ENCODE data around the gene PDE6B. TPM values are rescaled to one million over a fixed set of nuclear protein-coding genes. Genes with fewer than 3 reads are reported as not detected.

Gene PDE6B
- total RNA-seq, 2 experiments from 2014 or later = 11.4 to 12.4 TPM

GRCh38 chr4:600850-601515 is 24.4 kb upstream of the PDE6B start:
- Histone ChIP-seq H3K9me3 (ENCODE audit: control insufficient read depth in 1 of 2, insufficient read depth in 1 of 2, low read length in 2 of 2) (peaks cover 0 to 25% of the 10 kb centered on the region in 2 experiments), H3K4me1 (ENCODE audit: insufficient read depth, low read length) (no peaks in the 10 kb centered on the region), H3K4me3 (ENCODE audit: low read length) (no peak overlapping the region), H3K36me3 (ENCODE audit: insufficient read depth, low read length) (no peaks in the 10 kb centered on the region), H3K27ac (ENCODE audit: low read depth in 1 of 2, low read length in 2 of 2) (no peak overlapping the region), H3K27me3 (ENCODE audit: control insufficient read depth in 1 of 2, insufficient read depth in 2 of 2, low read length in 2 of 2) (peaks cover 6 to 7% of the 10 kb centered on the region in 2 experiments)
- ATAC-seq (ENCODE audit: poor library complexity) = no peak
- H3K27me3 Mint-ChIP-seq = peaks cover 34% of the 10 kb centered on the region
- H3K4me1 Mint-ChIP-seq (ENCODE audit: low read depth) = peaks cover 7% of the 10 kb centered on the region
- POLR2A ChIA-PET = no interaction called here
- TF ChIP-seq CTCF (IDR thresholded peaks at IDR 0.05) = no peak
- H3K36me3 Mint-ChIP-seq (ENCODE audit: low read depth) = no peaks in the 10 kb centered on the region
- no peak overlapping the region for H3K27ac Mint-ChIP-seq
- CTCF ChIA-PET = no interaction called here
- intact Hi-C loops (cut with DNase I, micrococcal nuclease) = no loop called here
- H3K4me3 Mint-ChIP-seq = no peak overlapping the region
- DNase-seq = no peak
- H3K9me3 Mint-ChIP-seq = no peaks in the 10 kb centered on the region

GRCh38 chr4:601612-602558 is 23.5 kb upstream of the PDE6B start:
- no peaks in the 10 kb centered on the region for H3K36me3 Mint-ChIP-seq (ENCODE audit: low read depth)
- no peaks in the 10 kb centered on the region for H3K9me3 Mint-ChIP-seq
- no peak for ATAC-seq (ENCODE audit: poor library complexity)
- Histone ChIP-seq H3K9me3 (ENCODE audit: control insufficient read depth in 1 of 2, insufficient read depth in 1 of 2, low read length in 2 of 2) (peaks cover 0 to 25% of the 10 kb centered on the region in 2 experiments), H3K27ac (ENCODE audit: low read depth in 1 of 2, low read length in 2 of 2) (no peak overlapping the region), H3K36me3 (ENCODE audit: insufficient read depth, low read length) (no peaks in the 10 kb centered on the region), H3K4me3 (ENCODE audit: low read length) (no peak overlapping the region), H3K27me3 (ENCODE audit: control insufficient read depth in 1 of 2, insufficient read depth in 2 of 2, low read length in 2 of 2) (peaks cover 6 to 7% of the 10 kb centered on the region in 2 experiments), H3K4me1 (ENCODE audit: insufficient read depth, low read length) (no peaks in the 10 kb centered on the region)
- ChIA-PET POLR2A (no interaction called here), CTCF (no interaction called here)
- no peak for TF ChIP-seq CTCF (IDR thresholded peaks at IDR 0.05)
- H3K27ac Mint-ChIP-seq = no peak overlapping the region
- H3K4me3 Mint-ChIP-seq = no peak overlapping the region
- peaks cover 28% of the 10 kb centered on the region for H3K27me3 Mint-ChIP-seq
- DNase-seq = no peak
- intact Hi-C loops (cut with DNase I, micrococcal nuclease) = no loop called here
- H3K4me1 Mint-ChIP-seq (ENCODE audit: low read depth) = peaks cover 7% of the 10 kb centered on the region

- H3K9me3 ChIP-seq (ENCODE audit: control insufficient read depth in 1 of 2, insufficient read depth in 1 of 2, low read length in 2 of 2) = peaks cover 0 to 25% of the 10 kb centered on the region in 2 experiments
Observed at GRCh38 chr4:602559-602942, 22.8 kb upstream of the PDE6B start.

More at GRCh38 chr4:602559-602942, 22.8 kb upstream of the PDE6B start:
- H3K36me3 Mint-ChIP-seq (ENCODE audit: low read depth) = no peaks in the 10 kb centered on the region
- peaks cover 7% of the 10 kb centered on the region for H3K4me1 Mint-ChIP-seq (ENCODE audit: low read depth)
- ATAC-seq (ENCODE audit: poor library complexity) = peak; percentile 60
- Histone ChIP-seq H3K4me1 (ENCODE audit: insufficient read depth, low read length) (no peaks in the 10 kb centered on the region), H3K36me3 (ENCODE audit: insufficient read depth, low read length) (no peaks in the 10 kb centered on the region), H3K27ac (ENCODE audit: low read depth in 1 of 2, low read length in 2 of 2) (no peak overlapping the region), H3K4me3 (ENCODE audit: low read length) (no peak overlapping the region), H3K27me3 (ENCODE audit: control insufficient read depth in 1 of 2, insufficient read depth in 2 of 2, low read length in 2 of 2) (peaks cover 6 to 7% of the 10 kb centered on the region in 2 experiments)
- H3K27ac Mint-ChIP-seq = no peak overlapping the region
- no peak for TF ChIP-seq CTCF (IDR thresholded peaks at IDR 0.05)
- CTCF ChIA-PET = no interaction called here
- no peak overlapping the region for H3K4me3 Mint-ChIP-seq
- peaks cover 24% of the 10 kb centered on the region for H3K27me3 Mint-ChIP-seq
- DNase-seq = peak in 12 of 14 experiments; percentile 16 to 47 (median 26)
- POLR2A ChIA-PET = no interaction called here
- intact Hi-C loops (cut with DNase I, micrococcal nuclease) = no loop called here
- H3K9me3 Mint-ChIP-seq = no peaks in the 10 kb centered on the region

Data from CD4-positive, alpha-beta T cell (primary cell).